CD14-positive monocyte (primary cell): ENCODE measurements around the gene IL6ST. TPM values are rescaled to one million over a fixed set of nuclear protein-coding genes. Genes with fewer than 3 reads are reported as not detected.

Source experiments
- DNase-seq, 3 donors: peaks; one replicate each; pipeline ENCODE4 v3.0.0-alpha.2; 2011 to 2022
- H2AFZ ChIP-seq: 2 replicates; pipeline ENCODE4 v1.6.0; 2012; ENCODE audit warnings: mild to moderate bottlenecking, low read depth, low read length, inconsistent platforms; ENCODE audit not compliant: insufficient read depth, poor library complexity, severe bottlenecking
- H3K27ac ChIP-seq, 2 donors: 1 replicate in 1 of 2; 2 replicates in 1 of 2; pipeline ENCODE4 v1.5.1; 2012 to 2013; ENCODE audit warnings: low read length in 2 of 2, control low read depth in 1 of 2, inconsistent platforms in 1 of 2, low read depth in 1 of 2, mild to moderate bottlenecking in 1 of 2
- H3K27me3 ChIP-seq, 2 donors: one replicate each; pipeline versions ENCODE4 v1.6.0 to v1.6.1; 2011 to 2013; ENCODE audit warnings: low read length in 2 of 2; ENCODE audit not compliant: control insufficient read depth in 2 of 2, insufficient read depth in 2 of 2
- H3K36me3 ChIP-seq, 2 donors: replicated peaks in 1 of 2; 1 replicate in 1 of 2; 2 replicates in 1 of 2; pipeline versions ENCODE4 v1.5.1 to v1.6.1; 2012 to 2013; ENCODE audit warnings: low read length in 2 of 2, control low read depth in 1 of 2, inconsistent platforms in 1 of 2, mild to moderate bottlenecking in 1 of 2; ENCODE audit not compliant: insufficient read depth in 2 of 2, control insufficient read depth in 1 of 2
- H3K4me1 ChIP-seq, 2 donors: 1 replicate in 1 of 2; 2 replicates in 1 of 2; pipeline versions ENCODE4 v1.5.1 to v1.6.1; 2012 to 2013; ENCODE audit warnings: low read length in 2 of 2, control low read depth in 1 of 2, inconsistent platforms in 1 of 2, mild to moderate bottlenecking in 1 of 2, moderate library complexity in 1 of 2; ENCODE audit not compliant: insufficient read depth in 2 of 2, control insufficient read depth in 1 of 2
- H3K4me2 ChIP-seq: replicated peaks from 2 replicates; pipeline ENCODE3; 2012; ENCODE audit warnings: low read length, moderate library complexity, mild to moderate bottlenecking; ENCODE audit not compliant: poor library complexity, severe bottlenecking; ENCODE audit errors: extremely low read depth
- H3K4me3 ChIP-seq, 3 experiments: fragments of 200-600 bp in 1 of 3; sonication (generic) in 1 of 3; replicated peaks in 1 of 3; 1 replicate in 2 of 3; 2 replicates in 1 of 3; pipeline ENCODE4 v1.5.1; 2011 to 2013; ENCODE audit warnings: low read length in 3 of 3, mild to moderate bottlenecking in 3 of 3, control low read depth in 2 of 3, low read depth in 2 of 3, inconsistent platforms in 1 of 3, moderate library complexity in 1 of 3
- H3K79me2 ChIP-seq: 2 replicates; pipeline ENCODE4 v1.6.0; 2012; ENCODE audit warnings: mild to moderate bottlenecking, control low read depth, inconsistent platforms, low read length, moderate library complexity; ENCODE audit not compliant: insufficient read depth
- H3K9ac ChIP-seq: 2 replicates; pipeline ENCODE4 v1.6.0; 2017; ENCODE audit warnings: low read length, mild to moderate bottlenecking; ENCODE audit not compliant: insufficient read depth, poor library complexity, severe bottlenecking
- H3K9me3 ChIP-seq, 2 donors: replicated peaks in 1 of 2; 1 replicate in 1 of 2; 2 replicates in 1 of 2; pipeline versions ENCODE4 v1.5.1 to v1.6.1; 2012 to 2013; ENCODE audit warnings: low read length in 2 of 2, control low read depth in 1 of 2; ENCODE audit not compliant: control insufficient read depth in 1 of 2, insufficient read depth in 1 of 2
- H4K20me1 ChIP-seq: 2 replicates; pipeline ENCODE4 v1.6.0; 2012; ENCODE audit warnings: mild to moderate bottlenecking, low read length, control low read depth, moderate library complexity; ENCODE audit not compliant: insufficient read depth
- H3K27ac Mint-ChIP-seq, 7 donors: one replicate each; pipeline ENCODE4 v1.8.0; 2020; ENCODE audit warnings: mild to moderate bottlenecking in 7 of 7, mixed read lengths in 7 of 7, moderate library complexity in 6 of 7, inconsistent platforms in 2 of 7
- H3K27me3 Mint-ChIP-seq, 3 donors: one replicate each; pipeline ENCODE4 v1.8.0; 2021 to 2022; ENCODE audit warnings: low read depth in 3 of 3, mild to moderate bottlenecking in 3 of 3, mixed read lengths in 3 of 3, moderate library complexity in 3 of 3, inconsistent platforms in 1 of 3
- H3K36me3 Mint-ChIP-seq, 2 donors: one replicate each; pipeline ENCODE4 v1.8.0; 2020; ENCODE audit warnings: mixed read lengths in 2 of 2, inconsistent platforms in 1 of 2, mild to moderate bottlenecking in 1 of 2
- H3K4me1 Mint-ChIP-seq: one replicate; pipeline ENCODE4 v1.8.0; 2020; ENCODE audit warnings: mild to moderate bottlenecking, mixed read lengths
- H3K4me3 Mint-ChIP-seq, 2 donors: one replicate each; pipeline ENCODE4 v1.8.0; 2020; ENCODE audit warnings: mild to moderate bottlenecking in 2 of 2, mixed read lengths in 2 of 2, moderate library complexity in 1 of 2
- H3K9me3 Mint-ChIP-seq, 7 donors: one replicate each; pipeline ENCODE4 v1.8.0; 2020 to 2022; ENCODE audit warnings: mixed read lengths in 7 of 7, mild to moderate bottlenecking in 6 of 7, moderate library complexity in 6 of 7, inconsistent platforms in 2 of 7
- CTCF ChIP-seq: fragments of 200-600 bp; IDR thresholded peaks from one replicate; pipeline ENCODE4 v1.8.0; 2022; ENCODE audit warnings: antibody characterized with exemption, mild to moderate bottlenecking
- WGBS: methylation state at CpG from one replicate; pipeline ENCODE4 v1.1.5; 2013; ENCODE audit warnings: missing lambda C conversion rate; ENCODE audit not compliant: insufficient coverage; 5-methylcytosine and 5-hydroxymethylcytosine counted together
- intact Hi-C, 2 donors: fragments of 100-400 bp; cut with micrococcal nuclease; formaldehyde crosslinking; loops; one replicate each; pipeline versions ENCODE4 v1.15.0 to v1.15.1; 2023
- polyA plus RNA-seq, 3 donors: library from polyadenylated mRNA; depleted of rRNA in 1 of 3; unstranded in 2 of 3; stranded (reverse) in 1 of 3; fragments of 300-500 nt in 2 of 3; fragments of >200 nt in 1 of 3; fragmentation: Illumina TruSeq in 2 of 3; gene quantifications; 1 replicate in 2 of 3; 2 replicates in 1 of 3; pipeline ENCODE4 v1.2.3, GENCODE V29; 2012 to 2021

Gene IL6ST
- polyA plus RNA-seq, 3 donors, result 22.1 to 28.7 (median 25.7) TPM

- H3K4me3 Mint-ChIP-seq, result no peak overlapping the region
- Histone ChIP-seq H4K20me1 (no peaks in the 10 kb centered on the region), H3K36me3 (no peaks in the 10 kb centered on the region), H3K27me3 (no peaks in the 10 kb centered on the region), H3K79me2 (no peaks in the 10 kb centered on the region), H3K27ac (no peak overlapping the region), H3K4me2 (no peak overlapping the region), H3K9ac (no peak overlapping the region), H3K4me1 (peaks cover 7 to 8% of the 10 kb centered on the region in 2 donors), H3K9me3 (no peaks in the 10 kb centered on the region), H2AFZ (no peak overlapping the region), H3K4me3 (no peak overlapping the region)
- 100% methylated on average over 4 of the region's 12 CpGs for WGBS
- H3K9me3 Mint-ChIP-seq, result peaks cover 0 to 2% (median 0%) of the 10 kb centered on the region in 7 donors
- H3K4me1 Mint-ChIP-seq, result peaks cover 10% of the 10 kb centered on the region
- H3K36me3 Mint-ChIP-seq, result no peaks in the 10 kb centered on the region
- peaks cover 0 to 10% (median 7%) of the 10 kb centered on the region in 3 donors for H3K27me3 Mint-ChIP-seq
- no peak for TF ChIP-seq CTCF
- no peak overlapping the region for H3K27ac Mint-ChIP-seq
- intact Hi-C loops, result no loop called here
- no peak for DNase-seq
Measured at GRCh38 chr5:55927861-55928655, 66.7 kb downstream of the IL6ST start.

GRCh38 chr5:55926476-55926875 lies 68.3 kb downstream of the IL6ST start:
- Mint-ChIP-seq H3K4me1 (peaks cover 14% of the 10 kb centered on the region), H3K27me3 (peaks cover 0 to 10% (median 7%) of the 10 kb centered on the region in 3 donors), H3K36me3 (peaks cover 0 to 5% of the 10 kb centered on the region in 2 donors), H3K9me3 (peaks cover 0 to 2% (median 0%) of the 10 kb centered on the region in 7 donors), H3K27ac (no peak overlapping the region), H3K4me3 (no peak overlapping the region)
- no peaks in the 10 kb centered on the region for H3K36me3 ChIP-seq
- peaks cover 11 to 12% of the 10 kb centered on the region in 2 donors for H3K4me1 ChIP-seq
- no peak for DNase-seq
- H4K20me1 ChIP-seq, result no peaks in the 10 kb centered on the region
- no peak overlapping the region for H3K4me2 ChIP-seq
- H3K27ac ChIP-seq, result no peak overlapping the region
- H3K79me2 ChIP-seq, result no peaks in the 10 kb centered on the region
- WGBS, result 96% methylated on average over 4 of the region's 5 CpGs
- intact Hi-C loops, result no loop called here
- no peak overlapping the region for H3K4me3 ChIP-seq
- H3K9ac ChIP-seq, result no peak overlapping the region
- no peak overlapping the region for H2AFZ ChIP-seq
- no peak for TF ChIP-seq CTCF
- no peaks in the 10 kb centered on the region for H3K9me3 ChIP-seq
- no peaks in the 10 kb centered on the region for H3K27me3 ChIP-seq
